ENCODE measurements around the gene SMG6.

SMG6 gene

GRCh38 chr17:2037155-2037554, 266.4 kb downstream of the SMG6 start:
- TF ChIP-seq TSHZ2 (CRISPR knock-in tag; IDR thresholded peaks at IDR 0.05), result no peak
- TF ChIP-seq CSDC2 (CRISPR knock-in tag; IDR thresholded peaks at IDR 0.05), result no peak
- no peak for TF ChIP-seq ESRRG (CRISPR knock-in tag; IDR thresholded peaks at IDR 0.05)
- no peak for TF ChIP-seq TCF4 (CRISPR knock-in tag; IDR thresholded peaks at IDR 0.05; ENCODE audit: borderline replicate concordance)
- no peak for TF ChIP-seq ZNF565 (CRISPR knock-in tag; conservative IDR thresholded peaks at IDR 0.05; ENCODE audit: low read depth)
- TF ChIP-seq ZNF70 (CRISPR knock-in tag; IDR thresholded peaks at IDR 0.05), result no peak
- no peak for TF ChIP-seq OSR1 (CRISPR knock-in tag; IDR thresholded peaks at IDR 0.05)
- no peak for ATAC-seq

DNA sequence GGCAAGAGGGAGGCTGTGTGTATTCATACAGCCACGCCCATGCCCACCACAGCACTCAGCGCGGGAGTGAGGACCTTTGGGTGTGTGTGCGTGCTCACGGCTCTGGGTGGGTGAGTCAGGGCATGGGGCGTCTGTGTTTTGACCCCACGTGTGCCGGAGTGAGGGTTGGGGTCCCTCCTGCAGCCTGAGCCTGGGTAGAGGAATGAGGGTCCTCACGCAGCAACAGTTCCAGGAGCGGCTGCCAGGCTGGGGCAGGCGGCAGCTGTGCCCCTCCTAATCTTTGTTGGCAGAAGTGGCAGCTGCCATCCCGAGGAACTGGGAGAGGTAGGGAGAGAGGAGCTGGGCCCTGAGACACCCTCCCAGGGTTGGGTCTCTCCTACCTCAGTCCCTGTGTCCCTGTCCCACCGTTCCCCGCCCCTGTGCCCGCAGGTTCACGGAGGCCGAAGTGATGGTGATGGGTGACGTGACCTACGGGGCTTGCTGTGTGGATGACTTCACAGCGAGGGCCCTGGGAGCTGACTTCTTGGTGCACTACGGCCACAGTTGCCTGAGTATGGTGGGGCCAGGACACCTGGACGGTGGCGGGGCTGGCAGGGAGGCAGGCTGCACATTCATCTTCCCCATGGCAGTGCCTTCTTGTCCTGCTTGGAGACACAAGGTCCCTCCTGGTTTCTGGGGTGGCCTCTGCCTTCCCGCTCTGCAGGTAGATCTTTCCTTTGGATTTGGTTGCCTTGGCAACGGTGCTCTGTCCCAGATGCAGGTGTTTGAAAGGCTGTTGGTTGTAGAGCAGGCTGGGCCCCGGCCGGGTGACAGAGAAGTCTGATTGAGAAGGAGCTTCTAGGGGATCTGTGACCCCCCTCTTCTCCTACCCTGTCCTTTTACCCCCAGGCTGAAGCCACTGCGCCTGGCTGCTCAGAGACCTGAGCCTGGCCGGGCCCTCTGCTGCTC, 267.8 kb downstream of the SMG6 start:
- ATAC-seq, result no peak
- TF ChIP-seq RARB (CRISPR knock-in tag; IDR thresholded peaks at IDR 0.05) (no peak), TOX (CRISPR knock-in tag; IDR thresholded peaks at IDR 0.05; ENCODE audit: borderline replicate concordance) (no peak), OSR1 (CRISPR knock-in tag; IDR thresholded peaks at IDR 0.05) (no peak), ESRRG (CRISPR knock-in tag; IDR thresholded peaks at IDR 0.05) (no peak), BACH2 (CRISPR knock-in tag; IDR thresholded peaks at IDR 0.05; ENCODE audit: borderline replicate concordance) (no peak)
- TF ChIP-seq, protein P1, sequence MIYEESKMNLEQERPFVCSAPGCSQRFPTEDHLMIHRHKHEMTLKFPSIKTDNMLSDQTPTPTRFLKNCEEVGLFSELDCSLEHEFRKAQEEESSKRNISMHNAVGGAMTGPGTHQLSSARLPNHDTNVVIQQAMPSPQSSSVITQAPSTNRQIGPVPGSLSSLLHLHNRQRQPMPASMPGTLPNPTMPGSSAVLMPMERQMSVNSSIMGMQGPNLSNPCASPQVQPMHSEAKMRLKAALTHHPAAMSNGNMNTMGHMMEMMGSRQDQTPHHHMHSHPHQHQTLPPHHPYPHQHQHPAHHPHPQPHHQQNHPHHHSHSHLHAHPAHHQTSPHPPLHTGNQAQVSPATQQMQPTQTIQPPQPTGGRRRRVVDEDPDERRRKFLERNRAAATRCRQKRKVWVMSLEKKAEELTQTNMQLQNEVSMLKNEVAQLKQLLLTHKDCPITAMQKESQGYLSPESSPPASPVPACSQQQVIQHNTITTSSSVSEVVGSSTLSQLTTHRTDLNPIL (CRISPR knock-in tag; IDR thresholded peaks at IDR 0.05; ENCODE audit: low read depth), result no peak

DNA sequence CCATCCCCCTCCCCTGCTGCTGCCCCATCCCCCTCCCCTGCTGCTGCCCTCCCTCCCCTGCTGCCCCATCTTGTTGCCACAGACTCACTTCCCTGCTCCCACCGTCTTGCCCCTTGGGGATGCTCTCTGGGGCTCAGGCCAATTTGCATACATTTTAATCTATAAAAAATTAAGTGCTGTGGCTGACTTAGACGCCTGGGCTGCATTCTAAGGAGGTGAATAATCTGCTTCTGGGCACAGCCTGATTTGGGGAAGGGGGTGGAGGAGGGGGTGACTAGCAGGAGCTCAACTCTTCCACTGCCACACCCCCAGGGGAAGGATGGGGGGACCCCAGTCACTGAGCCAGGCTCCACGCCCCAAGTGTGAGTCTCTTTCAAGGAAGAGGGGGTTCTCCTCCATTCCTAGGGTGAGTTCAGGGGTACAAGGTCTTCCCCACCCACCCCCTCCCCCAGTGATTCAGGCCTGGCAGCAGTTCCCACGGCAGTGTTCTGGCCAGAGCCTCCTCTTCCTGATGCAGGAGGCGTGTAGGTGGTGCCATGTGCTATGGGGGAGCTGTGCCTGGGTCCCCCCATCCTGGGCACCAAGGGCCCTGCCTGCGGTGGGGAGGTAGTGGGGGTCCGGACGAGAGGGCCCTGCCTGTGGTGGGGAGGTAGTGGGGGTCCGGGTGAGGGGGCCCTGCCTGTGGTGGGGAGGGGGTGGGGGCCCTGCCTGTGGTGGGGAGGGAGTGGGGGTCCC, 268.6 kb downstream of the SMG6 start:
- TF ChIP-seq CSDC2 (CRISPR knock-in tag; IDR thresholded peaks at IDR 0.05) (no peak), SNAI2 (CRISPR knock-in tag; IDR thresholded peaks at IDR 0.05) (no peak)
- ATAC-seq, result no peak

- no peak for TF ChIP-seq PATZ1 (CRISPR knock-in tag; IDR thresholded peaks at IDR 0.05; ENCODE audit: borderline replicate concordance)
- TF ChIP-seq, protein P2, sequence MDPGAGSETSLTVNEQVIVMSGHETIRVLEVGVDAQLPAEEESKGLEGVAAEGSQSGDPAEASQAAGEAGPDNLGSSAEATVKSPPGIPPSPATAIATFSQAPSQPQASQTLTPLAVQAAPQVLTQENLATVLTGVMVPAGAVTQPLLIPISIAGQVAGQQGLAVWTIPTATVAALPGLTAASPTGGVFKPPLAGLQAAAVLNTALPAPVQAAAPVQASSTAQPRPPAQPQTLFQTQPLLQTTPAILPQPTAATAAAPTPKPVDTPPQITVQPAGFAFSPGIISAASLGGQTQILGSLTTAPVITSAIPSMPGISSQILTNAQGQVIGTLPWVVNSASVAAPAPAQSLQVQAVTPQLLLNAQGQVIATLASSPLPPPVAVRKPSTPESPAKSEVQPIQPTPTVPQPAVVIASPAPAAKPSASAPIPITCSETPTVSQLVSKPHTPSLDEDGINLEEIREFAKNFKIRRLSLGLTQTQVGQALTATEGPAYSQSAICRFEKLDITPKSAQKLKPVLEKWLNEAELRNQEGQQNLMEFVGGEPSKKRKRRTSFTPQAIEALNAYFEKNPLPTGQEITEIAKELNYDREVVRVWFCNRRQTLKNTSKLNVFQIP (CRISPR knock-in tag; IDR thresholded peaks at IDR 0.05; ENCODE audit: borderline replicate concordance, low read depth), result no peak
- TF ChIP-seq GLIS3 (CRISPR knock-in tag; IDR thresholded peaks at IDR 0.05), result no peak
- TF ChIP-seq TOX (CRISPR knock-in tag; IDR thresholded peaks at IDR 0.05; ENCODE audit: borderline replicate concordance), result no peak
- no peak for ATAC-seq
These were observed 269.4 kb downstream of the SMG6 start for GRCh38 chr17:2034157-2034556.

GRCh38 chr17:2033153-2033552, 270.4 kb downstream of the SMG6 start:
- no peak for ATAC-seq
- no peak for TF ChIP-seq GLIS3 (CRISPR knock-in tag; IDR thresholded peaks at IDR 0.05)
- no peak for TF ChIP-seq ZFP30 (CRISPR knock-in tag; IDR thresholded peaks at IDR 0.05)
- TF ChIP-seq ZFP3 (CRISPR knock-in tag; IDR thresholded peaks at IDR 0.05), result no peak
- TF ChIP-seq, protein P2 (CRISPR knock-in tag; IDR thresholded peaks at IDR 0.05; ENCODE audit: borderline replicate concordance, low read depth), result no peak
- no peak for TF ChIP-seq PPARA (CRISPR knock-in tag; IDR thresholded peaks at IDR 0.05; ENCODE audit: borderline replicate concordance)
- TF ChIP-seq PATZ1 (CRISPR knock-in tag; IDR thresholded peaks at IDR 0.05; ENCODE audit: borderline replicate concordance), result no peak
